Ectodermal cell (in vitro differentiated cells): ENCODE measurements around the gene EPHA1.

ENCODE experiments used
- H3K27ac ChIP-seq: 2 replicates; pipeline ENCODE4 v1.7.0; 2013; ENCODE audit warnings: mild to moderate bottlenecking, low read depth, low read length; ENCODE audit not compliant: insufficient read depth, poor library complexity, severe bottlenecking
- H3K27me3 ChIP-seq: 2 replicates; pipeline ENCODE4 v1.7.0; 2013; ENCODE audit warnings: mild to moderate bottlenecking, low read length; ENCODE audit not compliant: insufficient read depth, control insufficient read depth, poor library complexity, severe bottlenecking
- H3K36me3 ChIP-seq: one replicate; pipeline ENCODE4 v1.7.0; 2013; ENCODE audit warnings: low read length; ENCODE audit not compliant: control insufficient read depth, insufficient read depth
- H3K4me1 ChIP-seq: one replicate; pipeline ENCODE4 v1.7.0; 2013; ENCODE audit warnings: low read length; ENCODE audit not compliant: control insufficient read depth, insufficient read depth
- H3K4me3 ChIP-seq: 2 replicates; pipeline ENCODE4 v1.7.0; 2013; ENCODE audit warnings: low read depth, low read length, control low read depth; ENCODE audit not compliant: insufficient read depth
- H3K9me3 ChIP-seq: 2 replicates; pipeline ENCODE4 v1.7.0; 2013; ENCODE audit warnings: mild to moderate bottlenecking, low read length, moderate library complexity; ENCODE audit not compliant: control insufficient read depth
- WGBS, 2 experiments: methylation state at CpG; one replicate each; pipeline ENCODE4 v1.1.7; 2013; ENCODE audit warnings: missing lambda C conversion rate in 2 of 2; 5-methylcytosine and 5-hydroxymethylcytosine counted together

EPHA1 gene

GRCh38 chr7:143360788-143361551, 47.7 kb downstream of the EPHA1 start:
- WGBS, 2 experiments, result 14% methylated on average over 19 of the region's 19 CpGs
- Histone ChIP-seq H3K27ac (peak overlapping the region; percentile 4), H3K27me3 (peaks cover 13% of the 10 kb centered on the region), H3K9me3 (no peaks in the 10 kb centered on the region), H3K4me3 (peak overlapping the region; percentile 74), H3K4me1 (peaks cover 11% of the 10 kb centered on the region), H3K36me3 (no peaks in the 10 kb centered on the region)

- Histone ChIP-seq H3K4me3 (no peak overlapping the region), H3K27me3 (peaks cover 13% of the 10 kb centered on the region), H3K9me3 (no peaks in the 10 kb centered on the region), H3K36me3 (no peaks in the 10 kb centered on the region), H3K27ac (no peak overlapping the region), H3K4me1 (peaks cover 11% of the 10 kb centered on the region)
- WGBS, 2 experiments, result 87 to 89% methylated on average over 11 of the region's 11 CpGs
Observed at GRCh38 chr7:143359771-143360353, 48.8 kb downstream of the EPHA1 start.

GRCh38 chr7:143358626-143359025, 50.0 kb downstream of the EPHA1 start:
- H3K36me3 ChIP-seq, result no peaks in the 10 kb centered on the region
- peaks cover 9% of the 10 kb centered on the region for H3K27me3 ChIP-seq
- H3K4me3 ChIP-seq, result no peak overlapping the region
- H3K4me1 ChIP-seq, result peaks cover 11% of the 10 kb centered on the region
- 95 to 96% methylated on average over 11 to 12 of the region's 12 CpGs for WGBS, 2 experiments
- no peaks in the 10 kb centered on the region for H3K9me3 ChIP-seq
- no peak overlapping the region for H3K27ac ChIP-seq

- Histone ChIP-seq H3K36me3 (no peaks in the 10 kb centered on the region), H3K9me3 (no peaks in the 10 kb centered on the region), H3K4me1 (peaks cover 24% of the 10 kb centered on the region), H3K27ac (no peak overlapping the region), H3K27me3 (no peaks in the 10 kb centered on the region), H3K4me3 (no peak overlapping the region)
- WGBS, 2 experiments, result 91 to 98% methylated on average over 13 of the region's 13 CpGs
Observed at GRCh38 chr7:143356414-143357050, 52.1 kb downstream of the EPHA1 start.

GRCh38 chr7:143355450-143356385, 52.9 kb downstream of the EPHA1 start:
- 89 to 92% methylated on average over 16 of the region's 16 CpGs for whole genome bisulfite sequencing, 2 experiments
- H3K9me3 ChIP-seq, result no peaks in the 10 kb centered on the region
- H3K4me3 ChIP-seq, result no peak overlapping the region
- H3K36me3 ChIP-seq, result no peaks in the 10 kb centered on the region
- H3K27ac ChIP-seq, result no peak overlapping the region
- no peaks in the 10 kb centered on the region for H3K27me3 ChIP-seq
- peaks cover 17% of the 10 kb centered on the region for H3K4me1 ChIP-seq

GRCh38 chr7:143354965-143355364, 53.7 kb downstream of the EPHA1 start:
- Histone ChIP-seq H3K36me3 (no peaks in the 10 kb centered on the region), H3K4me3 (no peak overlapping the region), H3K27me3 (no peaks in the 10 kb centered on the region), H3K4me1 (peaks cover 13% of the 10 kb centered on the region), H3K27ac (no peak overlapping the region), H3K9me3 (no peaks in the 10 kb centered on the region)
- 91% methylated on average over 8 of the region's 8 CpGs for WGBS, 2 experiments

- 93 to 95% methylated on average over 8 of the region's 8 CpGs for WGBS, 2 experiments
Observed at GRCh38 chr7:143354376-143354775, 54.3 kb downstream of the EPHA1 start.

GRCh38 chr7:143352531-143353002, 56.1 kb downstream of the EPHA1 start:
- 37 to 43% methylated on average over 11 of the region's 11 CpGs for WGBS, 2 experiments

More at GRCh38 chr7:143354376-143354775, 54.3 kb downstream of the EPHA1 start:
- Histone ChIP-seq H3K36me3 (no peaks in the 10 kb centered on the region), H3K4me3 (no peak overlapping the region), H3K9me3 (no peaks in the 10 kb centered on the region), H3K4me1 (peaks cover 13% of the 10 kb centered on the region), H3K27ac (no peak overlapping the region), H3K27me3 (no peaks in the 10 kb centered on the region)

GRCh38 chr7:143351574-143351973, 57.1 kb downstream of the EPHA1 start:
- H3K27ac ChIP-seq, result no peak overlapping the region
- H3K9me3 ChIP-seq, result no peaks in the 10 kb centered on the region
- H3K27me3 ChIP-seq, result peaks cover 5% of the 10 kb centered on the region
- H3K36me3 ChIP-seq, result no peaks in the 10 kb centered on the region
- peaks cover 13% of the 10 kb centered on the region for H3K4me1 ChIP-seq
- no peak overlapping the region for H3K4me3 ChIP-seq
- 94 to 95% methylated on average over 9 of the region's 9 CpGs for WGBS, 2 experiments

More at GRCh38 chr7:143352531-143353002, 56.1 kb downstream of the EPHA1 start:
- no peaks in the 10 kb centered on the region for H3K36me3 ChIP-seq
- H3K9me3 ChIP-seq, result no peaks in the 10 kb centered on the region
- H3K27ac ChIP-seq, result peak overlapping the region; percentile 72
- H3K4me1 ChIP-seq, result peaks cover 13% of the 10 kb centered on the region
- H3K4me3 ChIP-seq, result no peak overlapping the region
- no peaks in the 10 kb centered on the region for H3K27me3 ChIP-seq
